Measurements from ENCODE around the gene MEFV.
"Not testable (repeated sequence)": the region's sequence is repeated elsewhere in the genome, so short reads cannot be mapped to it uniquely, and the experiment has no call there.

Gene MEFV

GRCh38 chr16:3215601-3216262, 40.7 kb downstream of the MEFV start:
- DNase-seq: no peak

GRCh38 chr16:3214904-3215600, 41.4 kb downstream of the MEFV start:
- DNase-seq: no peak

GRCh38 chr16:3212567-3212966, 43.9 kb downstream of the MEFV start:
- no peak for DNase-seq

GRCh38 chr16:3212006-3212405, 44.4 kb downstream of the MEFV start:
- DNase-seq: no peak

- DNase-seq: no peak
Measured at GRCh38 chr16:3207086-3207953, 49.1 kb downstream of the MEFV start.

- DNase-seq: not testable (repeated sequence)
Measured at GRCh38 chr16:3205939-3206338, 50.5 kb downstream of the MEFV start.

GRCh38 chr16:3202903-3203539, 53.4 kb downstream of the MEFV start:
- no peak for DNase-seq

- DNase-seq: no peak
Measured at GRCh38 chr16:3198334-3199072, 57.9 kb downstream of the MEFV start.

- DNase-seq: not testable (repeated sequence)
Measured at GRCh38 chr16:3197694-3198333, 58.6 kb downstream of the MEFV start.

- DNase-seq: no peak
Measured at GRCh38 chr16:3195975-3196374, 60.5 kb downstream of the MEFV start.

- no peak for DNase-seq
Measured at GRCh38 chr16:3194792-3195191, 61.6 kb downstream of the MEFV start.

- no peak for DNase-seq
Measured at GRCh38 chr16:3193221-3194212, 62.9 kb downstream of the MEFV start.

- no peak for DNase-seq
Measured at GRCh38 chr16:3192476-3193019, 63.9 kb downstream of the MEFV start.

Measured in NCI-H2081 (cell line).